HepG2 (cell line): ENCODE results near the gene TUBB. TPM values are rescaled to one million over a fixed set of nuclear protein-coding genes. Genes with fewer than 3 reads are reported as not detected.

Experiments used
- MAX ChIP-seq: IDR thresholded peaks from 2 replicates; pipeline ENCODE4 v1.6.1; 2012; ENCODE audit warnings: inconsistent platforms
- MED1 ChIP-seq: sonication (generic); formaldehyde crosslinking; IDR thresholded peaks from 2 replicates; pipeline ENCODE4 v1.4.0; 2020; ENCODE audit warnings: missing genetic modification reagents
- MTA3 ChIP-seq: sonication (generic); formaldehyde crosslinking; IDR thresholded peaks from 2 replicates; pipeline ENCODE4 v1.4.0; 2020; ENCODE audit warnings: missing genetic modification reagents
- PHF8 ChIP-seq: sonication (generic); formaldehyde crosslinking; IDR thresholded peaks from 2 replicates; pipeline ENCODE4 v1.5.0; 2020; ENCODE audit warnings: missing genetic modification reagents
- POGZ ChIP-seq: sonication (generic); formaldehyde crosslinking; IDR thresholded peaks from 2 replicates; pipeline ENCODE4 v1.4.0; 2020; ENCODE audit warnings: mild to moderate bottlenecking, missing genetic modification reagents
- RARA ChIP-seq: IDR thresholded peaks from 2 replicates; pipeline ENCODE4 v1.6.1; 2016; ENCODE audit warnings: missing genetic modification reagents, missing compliant biosample characterization
- RBFOX2 ChIP-seq: fragments of 200-400 bp; formaldehyde crosslinking; IDR thresholded peaks from 2 replicates; pipeline ENCODE4 v1.6.1; 2017; ENCODE audit warnings: low read depth, mild to moderate bottlenecking, low read length
- TBX2 ChIP-seq: sonication (generic); formaldehyde crosslinking; IDR thresholded peaks from 2 replicates; pipeline ENCODE4 v1.5.0; 2020; ENCODE audit warnings: missing genetic modification reagents, mild to moderate bottlenecking, borderline replicate concordance
- TIGD3 ChIP-seq: sonication (generic); formaldehyde crosslinking; IDR thresholded peaks from 2 replicates; pipeline ENCODE4 v1.5.1; 2020; ENCODE audit warnings: mild to moderate bottlenecking, missing genetic modification reagents, borderline replicate concordance
- ZBTB33 ChIP-seq: sonication (generic); formaldehyde crosslinking; IDR thresholded peaks from 2 replicates; pipeline ENCODE4 v1.4.0; 2020; ENCODE audit warnings: missing genetic modification reagents
- ZBTB38 ChIP-seq: sonication (generic); formaldehyde crosslinking; IDR thresholded peaks from 2 replicates; pipeline ENCODE4 v1.5.1; 2020; ENCODE audit warnings: mild to moderate bottlenecking, missing genetic modification reagents
- ZNF407 ChIP-seq: sonication (generic); formaldehyde crosslinking; IDR thresholded peaks from one replicate; pipeline ENCODE4 v1.5.1; 2020; ENCODE audit warnings: mild to moderate bottlenecking, missing genetic modification reagents; ENCODE audit errors: not compliant biosample characterization
- ZNF75D ChIP-seq: sonication (generic); formaldehyde crosslinking; IDR thresholded peaks from 2 replicates; pipeline ENCODE4 v1.8.1; 2023; ENCODE audit warnings: missing genetic modification reagents, mild to moderate bottlenecking, borderline replicate concordance
- ZNF891 ChIP-seq: sonication (generic); formaldehyde crosslinking; IDR thresholded peaks from 2 replicates; pipeline ENCODE4 v1.5.0; 2020; ENCODE audit warnings: mild to moderate bottlenecking, missing genetic modification reagents
- polyA plus RNA-seq, 8 experiments: library from polyadenylated mRNA; depleted of rRNA in 3 of 8; stranded (reverse) in 7 of 8; unstranded in 1 of 8; fragments of >200 nt; fragmentation: Illumina TruSeq in 4 of 8; extraction: Trizol in 4 of 8; gene quantifications; 2 replicates each; pipeline versions ENCODE4 v1.2.1 to v1.2.3, GENCODE V29; 2011 to 2016; ENCODE audit warnings: low read depth in 4 of 8, missing spikeins in 1 of 8, mixed read lengths in 1 of 8; ENCODE audit not compliant: insufficient read depth in 1 of 8
- total RNA-seq, 5 experiments: library from RNA; depleted of rRNA; stranded (reverse); fragments of >200 nt; fragmentation: Illumina TruSeq; extraction: Trizol; gene quantifications; 2 replicates each; pipeline ENCODE4 v1.2.3, GENCODE V29; 2016; ENCODE audit warnings: low read depth in 1 of 5

Gene TUBB
- total and polyA plus RNA-seq, 2 of the 13 experiments (the other 11 are each of a cell fraction or from before 2014, with no cell fraction given) = 911 to 1,163 TPM

- TF ChIP-seq ZNF407 (CRISPR knock-in tag) (peak; percentile 27), RBFOX2 (peak; percentile 77), RARA (peak; percentile 44; the same call in 1 of the 2 replicates), POGZ (CRISPR knock-in tag) (peak; percentile 76), MAX (peak; percentile 61; the same call in 1 of the 2 replicates), ZBTB38 (CRISPR knock-in tag) (peak; percentile 100), ZBTB33 (CRISPR knock-in tag) (peak; percentile 100), PHF8 (CRISPR knock-in tag) (0 out of 2 replicates have a peak, but pooled peaks have one; percentile 27), ZNF891 (CRISPR knock-in tag) (peak; percentile 76), MED1 (CRISPR knock-in tag) (peak; percentile 49), ZNF75D (CRISPR knock-in tag) (no peak), TBX2 (CRISPR knock-in tag) (0 out of 2 replicates have a peak, but pooled peaks have one; percentile 5), MTA3 (CRISPR knock-in tag) (no peak), TIGD3 (CRISPR knock-in tag) (0 out of 2 replicates have a peak, but pooled peaks have one; percentile 40)
Measured at GRCh38 chr6:30730601-30731435, 10.7 kb downstream of the TUBB start (continued).
